Choroid plexus epithelial cell (primary cell): ENCODE results near the gene OSBPL6.

Experiments used
- DNase-seq: peaks from one replicate; pipeline ENCODE4 v3.0.0-alpha.2; 2010; ENCODE audit warnings: low read depth
- H3K4me3 ChIP-seq: 2 replicates; pipeline ENCODE4 v1.5.1; 2011; ENCODE audit warnings: low read depth, mild to moderate bottlenecking, control low read depth, low read length, moderate library complexity
- TF ChIP-seq, protein P1 (sequence below): conservative IDR thresholded peaks from 2 replicates; pipeline ENCODE4 v1.5.1; 2011; ENCODE audit warnings: low read depth, mild to moderate bottlenecking, control low read depth, inconsistent platforms, low read length, moderate library complexity

The OSBPL6 gene

DNA sequence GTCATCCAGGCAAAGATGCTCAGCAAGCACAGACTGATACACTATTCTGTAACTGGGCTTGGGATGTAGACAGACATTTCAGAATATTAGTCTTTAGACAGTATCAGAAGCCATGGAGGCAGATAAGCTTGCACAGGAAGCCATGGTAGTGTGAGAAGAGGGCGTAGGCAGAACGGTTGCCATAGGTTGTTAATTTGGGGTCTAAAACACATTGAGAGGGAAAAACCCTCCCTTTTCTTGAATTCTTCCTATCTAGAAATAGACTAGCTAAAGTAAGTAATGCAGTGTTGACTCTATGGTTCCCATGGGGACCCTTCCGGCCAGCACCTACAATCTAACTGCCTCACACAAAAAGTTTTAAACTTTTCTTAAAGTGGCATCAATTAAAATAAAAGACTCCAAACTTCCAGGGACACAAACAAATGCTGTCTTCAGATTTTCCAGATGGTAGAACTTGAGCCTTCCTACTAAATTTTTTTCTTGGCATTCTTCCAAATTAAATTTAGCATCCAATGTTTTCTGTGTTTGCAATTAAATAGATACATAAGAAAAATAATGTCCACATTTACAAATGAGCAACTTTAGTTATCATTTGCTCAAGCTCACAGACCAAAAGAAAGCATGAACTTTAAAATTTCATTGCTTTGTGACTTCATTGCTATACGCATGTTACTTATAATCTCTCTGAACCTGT is 254.8 kb downstream of the OSBPL6 start:
- H3K4me3 ChIP-seq = no peak overlapping the region
- DNase-seq = no peak
- TF ChIP-seq, protein P1, sequence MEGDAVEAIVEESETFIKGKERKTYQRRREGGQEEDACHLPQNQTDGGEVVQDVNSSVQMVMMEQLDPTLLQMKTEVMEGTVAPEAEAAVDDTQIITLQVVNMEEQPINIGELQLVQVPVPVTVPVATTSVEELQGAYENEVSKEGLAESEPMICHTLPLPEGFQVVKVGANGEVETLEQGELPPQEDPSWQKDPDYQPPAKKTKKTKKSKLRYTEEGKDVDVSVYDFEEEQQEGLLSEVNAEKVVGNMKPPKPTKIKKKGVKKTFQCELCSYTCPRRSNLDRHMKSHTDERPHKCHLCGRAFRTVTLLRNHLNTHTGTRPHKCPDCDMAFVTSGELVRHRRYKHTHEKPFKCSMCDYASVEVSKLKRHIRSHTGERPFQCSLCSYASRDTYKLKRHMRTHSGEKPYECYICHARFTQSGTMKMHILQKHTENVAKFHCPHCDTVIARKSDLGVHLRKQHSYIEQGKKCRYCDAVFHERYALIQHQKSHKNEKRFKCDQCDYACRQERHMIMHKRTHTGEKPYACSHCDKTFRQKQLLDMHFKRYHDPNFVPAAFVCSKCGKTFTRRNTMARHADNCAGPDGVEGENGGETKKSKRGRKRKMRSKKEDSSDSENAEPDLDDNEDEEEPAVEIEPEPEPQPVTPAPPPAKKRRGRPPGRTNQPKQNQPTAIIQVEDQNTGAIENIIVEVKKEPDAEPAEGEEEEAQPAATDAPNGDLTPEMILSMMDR = no peak

DNA sequence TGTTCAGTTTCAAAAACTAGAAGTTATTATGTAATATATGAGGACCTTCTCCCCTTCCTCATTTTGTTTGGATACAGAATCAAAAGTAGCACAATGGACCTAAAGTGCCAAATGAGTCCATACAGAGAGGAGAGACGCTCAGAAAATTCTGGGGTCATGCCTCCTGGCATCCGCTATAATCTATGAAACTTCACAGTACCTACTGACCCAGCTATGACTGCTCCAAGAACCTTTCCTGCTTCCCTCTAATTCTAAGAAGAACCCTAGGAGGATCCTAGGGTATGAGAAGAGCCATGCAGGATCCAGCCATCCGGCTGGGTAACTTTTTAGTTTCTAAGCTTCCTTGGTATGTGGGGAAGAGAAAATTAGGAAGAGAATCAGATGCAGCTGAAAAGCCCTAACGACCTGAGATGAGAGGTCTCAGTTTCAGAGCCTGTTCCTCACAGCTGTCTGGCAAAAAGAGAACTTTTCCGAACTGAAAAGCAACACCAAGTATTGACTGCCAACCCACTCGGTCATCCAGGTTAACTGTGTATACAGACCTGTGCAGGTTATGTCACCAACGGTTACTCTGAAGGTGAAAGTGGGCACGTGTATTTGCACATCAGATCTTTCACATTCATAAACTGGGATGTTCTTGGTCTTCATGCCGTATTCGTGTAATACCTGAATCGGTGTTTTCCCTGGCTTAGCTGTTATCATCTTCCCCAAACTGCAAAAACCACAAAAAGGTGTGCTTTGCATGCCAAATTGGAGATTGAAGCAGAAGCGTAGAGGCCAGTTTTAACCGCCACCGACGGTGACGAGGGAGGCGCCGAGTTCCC is 255.6 kb downstream of the OSBPL6 start:
- peak; percentile 16 for DNase-seq
- TF ChIP-seq, protein P1 = no peak
- peak overlapping the region; percentile 96 for H3K4me3 ChIP-seq

DNA sequence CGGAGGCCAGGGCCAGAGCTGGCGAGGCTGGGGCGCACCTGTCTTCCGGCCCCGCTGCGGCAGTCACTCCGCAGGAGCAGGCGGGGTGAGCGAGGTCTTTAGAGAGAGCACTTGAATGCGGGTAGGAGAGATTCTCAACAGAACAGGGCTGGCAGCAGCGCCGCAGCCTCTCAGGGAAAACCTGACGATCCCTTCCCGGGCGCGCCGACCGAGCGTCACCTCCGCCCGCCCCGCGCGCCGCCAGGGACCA is 256.1 kb downstream of the OSBPL6 start:
- TF ChIP-seq, protein P1 = no peak
- H3K4me3 ChIP-seq = peak overlapping the region; percentile 96
- DNase-seq = no peak

DNA sequence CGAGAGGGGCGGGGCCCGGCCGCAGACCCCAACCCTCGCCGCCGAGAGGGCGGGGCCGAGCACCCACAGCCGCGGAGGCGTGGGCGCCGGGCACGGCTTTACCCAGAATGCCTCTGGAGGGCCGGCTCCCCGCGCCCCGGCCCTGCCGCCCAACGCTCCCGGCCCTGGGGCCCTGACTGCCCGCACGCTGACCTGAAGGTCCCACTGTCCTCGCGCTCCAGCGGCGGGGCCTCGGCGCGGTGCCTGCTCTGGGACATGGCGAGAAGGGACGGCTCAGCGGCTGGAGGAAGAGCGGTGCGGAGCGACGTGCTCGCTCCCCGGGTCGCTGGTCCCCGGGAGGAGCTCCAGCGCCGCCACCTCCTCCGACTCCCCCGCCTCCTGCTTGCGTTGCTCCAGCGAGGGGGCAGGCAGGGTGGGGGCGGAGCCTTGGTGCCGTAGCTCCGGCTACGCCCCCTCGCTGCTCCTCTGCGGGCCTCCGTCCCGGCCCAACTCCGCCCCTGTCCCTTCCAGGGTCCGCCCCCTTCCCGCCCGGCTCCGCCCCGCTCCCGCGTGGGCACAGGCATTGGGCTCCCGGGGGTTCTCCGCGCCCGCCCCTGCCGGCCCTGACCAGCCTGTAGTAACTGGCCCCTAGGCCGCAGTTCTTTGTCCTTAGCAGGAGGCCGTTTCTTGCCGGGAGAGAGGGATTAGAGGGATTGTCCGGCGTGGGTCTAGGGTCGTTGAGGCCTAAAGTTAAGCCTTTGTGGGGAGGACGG is 256.6 kb downstream of the OSBPL6 start, which contains the start of the genes PJVK and PRKRA:
PJVK (plus strand) TSS at position 605 of the 752 bp plus-strand sequence. CDS start 2,032 bp downstream, outside the sequence.
PRKRA (minus strand) TSS at position 402 of the 752 bp plus-strand sequence; CDS start at position 257, 145 bp downstream.
- peak within 1 kb of the TSS; percentile 96 for H3K4me3 ChIP-seq
- DNase-seq = peak; percentile 99
- TF ChIP-seq, protein P1 = no peak

DNA sequence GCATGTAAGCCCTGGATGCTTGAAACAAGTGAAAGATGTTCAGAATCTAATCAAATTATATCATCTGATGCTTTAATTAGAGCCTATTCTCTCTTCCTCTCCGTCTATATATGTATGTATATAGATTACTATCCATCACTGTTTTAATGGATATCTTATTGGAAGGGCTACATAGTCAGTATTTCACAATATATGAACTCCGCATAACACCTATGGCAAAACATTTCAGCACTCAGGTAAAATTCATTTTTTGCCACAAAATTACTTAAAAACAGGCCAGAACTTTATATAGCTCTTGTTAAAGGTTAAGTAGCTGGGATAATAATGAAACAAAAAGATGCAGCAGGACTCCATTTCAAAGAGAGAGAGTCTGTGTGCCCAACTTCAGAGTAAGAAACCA is 258.0 kb downstream of the OSBPL6 start:
- DNase-seq = no peak
- TF ChIP-seq, protein P1 = no peak
- H3K4me3 ChIP-seq = no peak overlapping the region
